NCI-H2227 (cell line): ENCODE data around the gene HCAR1.
"Not testable (repeated sequence)": the region's sequence is repeated elsewhere in the genome, so short reads cannot be mapped to it uniquely, and the experiment has no call there.

Source experiments
- DNase-seq: peaks from one replicate; lab custom pipeline; 2025; ENCODE audit not compliant: unreplicated experiment; lab: John Stamatoyannopoulos, UW

The HCAR1 gene, protein sequence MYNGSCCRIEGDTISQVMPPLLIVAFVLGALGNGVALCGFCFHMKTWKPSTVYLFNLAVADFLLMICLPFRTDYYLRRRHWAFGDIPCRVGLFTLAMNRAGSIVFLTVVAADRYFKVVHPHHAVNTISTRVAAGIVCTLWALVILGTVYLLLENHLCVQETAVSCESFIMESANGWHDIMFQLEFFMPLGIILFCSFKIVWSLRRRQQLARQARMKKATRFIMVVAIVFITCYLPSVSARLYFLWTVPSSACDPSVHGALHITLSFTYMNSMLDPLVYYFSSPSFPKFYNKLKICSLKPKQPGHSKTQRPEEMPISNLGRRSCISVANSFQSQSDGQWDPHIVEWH

DNA sequence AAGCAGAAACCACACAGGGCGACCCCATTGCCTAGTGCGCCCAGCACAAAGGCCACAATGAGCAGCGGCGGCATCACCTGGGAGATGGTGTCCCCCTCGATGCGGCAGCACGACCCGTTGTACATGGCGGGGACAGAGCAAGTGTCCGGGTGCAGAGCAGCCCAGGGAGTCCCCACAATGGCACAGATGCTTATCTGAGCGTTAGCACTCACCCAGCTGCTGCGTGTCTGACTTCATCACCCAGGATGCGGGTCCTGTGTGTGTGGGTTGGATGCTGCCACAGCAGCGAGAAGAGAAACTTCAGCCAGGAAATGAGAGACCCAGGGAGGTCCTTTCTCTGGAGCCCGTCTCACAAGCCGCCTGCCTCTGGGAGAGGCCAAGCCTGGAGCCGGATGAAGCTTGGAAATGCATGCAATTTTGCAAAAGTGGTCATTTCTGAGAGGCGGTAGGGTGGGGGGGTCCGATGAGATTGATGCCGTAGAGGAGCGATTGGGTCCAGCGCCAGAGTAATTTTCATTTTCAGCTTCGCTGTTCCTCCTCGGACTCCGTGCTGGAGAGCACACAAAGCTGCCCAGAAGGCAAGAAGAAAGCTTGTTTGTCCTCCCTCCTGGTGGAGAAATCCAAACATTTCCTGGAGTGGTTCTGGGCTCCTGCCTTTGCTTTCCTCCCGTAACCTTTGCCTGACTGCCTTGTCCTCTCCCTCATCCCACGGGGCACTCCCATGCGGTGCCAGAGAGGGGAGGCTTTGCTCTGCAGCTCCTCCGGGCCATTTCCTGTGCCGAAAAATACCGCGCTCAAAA is at the start of gene HCAR1:
TSS of gene HCAR1 (minus strand) at position 630 of the 800 bp plus-strand sequence. CDS start at position 125, 505 bp downstream.
- DNase-seq, result peak; percentile 18

DNA sequence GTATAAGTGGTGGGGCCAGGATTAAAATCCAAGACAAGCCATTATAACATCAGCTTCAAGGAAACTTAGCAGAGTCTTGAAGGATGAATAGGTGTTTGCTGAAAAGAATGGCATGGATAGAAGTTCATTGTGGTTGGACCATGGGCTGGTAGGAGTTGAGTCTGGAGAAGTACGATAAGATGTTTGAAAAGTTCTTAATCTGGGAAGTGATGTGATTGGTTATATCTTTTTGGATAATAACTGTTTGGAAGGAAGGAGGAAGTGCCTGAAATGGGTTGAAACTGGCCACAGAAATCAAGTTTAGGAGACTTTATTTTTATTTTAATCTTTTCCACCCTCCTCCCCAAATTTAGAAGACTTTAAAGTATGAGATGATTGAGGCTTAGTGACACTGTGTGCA is 26.9 kb upstream of the HCAR1 start:
- DNase-seq, result no peak

DNA sequence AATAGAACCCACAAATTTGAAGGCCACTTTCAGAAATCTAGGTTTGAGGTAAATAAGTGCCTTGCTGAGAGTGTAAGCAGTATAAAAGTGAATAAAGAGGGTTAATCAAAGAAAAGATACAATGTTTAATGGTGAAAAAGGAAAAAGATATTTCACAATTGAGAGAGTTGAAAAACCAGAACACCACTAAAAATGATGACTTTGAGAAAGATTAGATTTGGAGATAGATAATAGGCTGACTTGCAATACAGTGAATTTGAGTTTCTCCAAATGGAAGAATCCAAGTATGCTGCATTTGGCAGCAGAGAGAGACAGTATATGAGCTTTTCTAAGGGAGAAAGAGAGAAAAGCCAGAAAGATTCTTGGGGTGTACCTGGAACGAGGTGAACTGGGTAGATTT is 24.1 kb upstream of the HCAR1 start:
- no peak for DNase-seq

DNA sequence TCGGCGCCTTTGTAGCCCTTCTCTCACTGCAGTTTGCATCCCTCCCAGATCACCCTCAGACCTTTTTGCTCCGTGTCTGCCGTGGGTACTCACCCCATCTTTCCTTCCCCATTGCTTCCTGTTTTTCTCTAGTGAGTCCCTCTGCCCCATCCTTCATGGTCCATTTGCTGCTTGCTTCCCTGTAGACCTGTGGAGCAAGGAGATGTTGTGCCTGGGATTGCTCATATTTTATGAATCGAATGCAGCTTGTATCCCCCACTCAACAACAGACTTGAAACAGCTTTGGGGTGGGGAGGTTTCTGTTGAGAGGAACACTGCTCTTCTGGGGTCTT is 22.6 kb upstream of the HCAR1 start:
- no peak for DNase-seq

DNA sequence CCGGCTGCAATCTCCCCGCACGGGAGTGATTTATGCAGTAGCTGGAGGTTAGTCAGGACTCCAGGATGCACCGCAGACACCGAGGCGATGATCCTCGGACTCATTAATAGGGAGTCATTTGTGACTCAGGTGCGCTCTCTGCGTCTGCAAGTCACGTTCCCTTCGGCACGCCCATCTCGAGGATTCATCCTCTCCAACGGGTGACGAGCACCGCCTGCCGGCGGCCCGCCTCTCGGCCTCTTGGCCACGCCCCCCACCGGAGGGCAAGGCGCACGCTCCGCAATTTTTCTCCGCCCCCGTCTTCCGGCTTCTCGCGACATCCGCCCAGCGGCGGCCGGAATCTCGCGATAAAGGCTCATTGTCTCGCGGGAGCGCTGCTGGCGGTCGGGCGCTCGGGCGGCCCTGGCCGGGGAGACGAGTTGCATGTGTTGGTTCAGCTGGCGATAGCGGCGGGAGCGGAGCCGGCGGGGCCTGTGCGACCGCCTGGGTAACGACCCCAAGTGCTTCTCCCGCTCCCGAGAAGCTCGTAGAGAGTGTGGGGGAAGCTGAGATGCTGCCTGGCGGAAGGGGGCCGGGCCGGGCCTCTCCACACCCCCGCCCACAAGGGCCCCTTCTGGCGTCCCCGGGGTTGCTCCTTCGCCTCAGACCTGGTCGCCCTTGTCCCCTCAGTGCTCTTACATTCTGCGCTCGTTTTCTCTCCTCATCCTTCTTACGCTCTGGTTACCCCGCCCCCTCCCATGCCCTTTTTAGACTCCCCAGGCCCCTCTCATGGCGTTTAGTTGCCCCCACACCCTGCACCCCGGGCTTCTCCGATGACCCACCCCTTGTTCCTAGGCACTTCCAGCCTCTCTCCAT is 22.0 kb upstream of the HCAR1 start, which contains the start of gene DENR:
TSS of gene DENR (plus strand) at position 361 of the 855 bp plus-strand sequence. CDS start 878 bp downstream, outside the sequence.
- DNase-seq, result peak; percentile 100

DNA sequence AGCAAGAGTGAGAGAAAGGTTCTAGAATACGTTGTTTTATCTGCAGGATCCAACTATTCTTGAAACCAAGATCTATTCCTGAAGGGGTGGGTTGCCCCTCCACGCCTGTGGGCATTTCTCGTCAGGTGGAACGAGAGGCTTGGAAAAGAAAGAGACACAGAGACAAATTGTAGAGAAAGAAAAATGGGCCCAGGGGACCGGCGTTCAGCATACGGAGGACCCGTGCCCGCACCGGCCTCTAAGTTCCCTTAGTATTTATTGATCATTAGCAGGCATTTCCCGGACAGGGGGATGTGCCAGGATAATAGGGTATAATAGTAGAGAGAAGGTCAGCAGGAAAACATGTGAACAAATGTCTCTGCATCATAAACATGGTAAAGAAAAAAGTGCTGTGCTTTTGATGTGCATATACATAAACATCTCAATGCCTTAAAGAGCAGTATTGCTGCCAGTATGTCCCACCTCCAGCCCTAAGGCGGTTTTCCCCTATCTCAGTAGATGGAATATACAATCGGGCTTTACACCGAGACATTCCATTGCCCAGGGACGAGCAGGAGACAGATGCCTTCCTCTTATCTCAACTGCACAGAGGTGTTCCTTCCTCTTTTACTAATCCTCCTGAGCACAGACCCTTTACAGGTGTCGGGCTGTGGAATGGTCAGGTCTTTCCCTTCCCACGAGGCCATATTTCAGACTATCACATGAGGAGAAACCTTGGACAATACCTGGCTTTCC is 20.3 kb upstream of the HCAR1 start:
- not testable (repeated sequence) for DNase-seq

DNA sequence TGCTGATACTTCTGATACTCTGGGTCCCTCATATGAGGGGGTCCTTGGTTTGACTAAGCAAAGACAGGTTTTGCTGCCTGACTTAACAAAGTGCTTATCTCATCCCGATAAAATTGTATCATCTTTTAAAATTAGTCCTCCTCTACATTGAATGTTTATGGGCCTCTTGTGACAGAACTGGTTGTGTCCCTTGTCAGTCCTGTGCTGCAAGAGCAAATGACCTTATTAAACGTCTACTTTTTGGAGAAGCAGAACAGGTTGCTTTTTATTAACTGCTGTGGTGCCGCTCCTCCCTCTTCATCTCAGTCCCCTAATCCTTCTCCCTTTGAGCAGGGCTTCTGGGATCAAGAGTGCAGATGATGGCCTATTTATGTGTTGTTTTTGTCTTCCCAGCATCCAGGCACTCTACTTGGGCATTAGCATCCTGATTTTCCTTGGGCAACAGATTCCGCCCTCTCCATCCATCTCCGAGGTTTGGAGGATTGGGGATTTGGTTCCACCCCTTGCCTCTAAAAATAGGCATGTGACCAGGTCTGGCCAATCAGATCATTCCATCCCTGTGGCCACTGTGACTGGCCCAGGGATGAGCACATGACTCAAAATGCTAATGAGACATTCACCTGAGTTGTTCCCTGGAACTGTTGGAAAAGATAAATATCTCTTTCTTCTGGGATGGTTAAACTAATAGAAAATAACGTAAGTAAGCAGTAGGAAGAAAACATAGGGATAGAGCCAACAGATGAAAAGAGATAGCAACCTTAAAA is 19.1 kb upstream of the HCAR1 start:
- peak; percentile 95 for DNase-seq

DNA sequence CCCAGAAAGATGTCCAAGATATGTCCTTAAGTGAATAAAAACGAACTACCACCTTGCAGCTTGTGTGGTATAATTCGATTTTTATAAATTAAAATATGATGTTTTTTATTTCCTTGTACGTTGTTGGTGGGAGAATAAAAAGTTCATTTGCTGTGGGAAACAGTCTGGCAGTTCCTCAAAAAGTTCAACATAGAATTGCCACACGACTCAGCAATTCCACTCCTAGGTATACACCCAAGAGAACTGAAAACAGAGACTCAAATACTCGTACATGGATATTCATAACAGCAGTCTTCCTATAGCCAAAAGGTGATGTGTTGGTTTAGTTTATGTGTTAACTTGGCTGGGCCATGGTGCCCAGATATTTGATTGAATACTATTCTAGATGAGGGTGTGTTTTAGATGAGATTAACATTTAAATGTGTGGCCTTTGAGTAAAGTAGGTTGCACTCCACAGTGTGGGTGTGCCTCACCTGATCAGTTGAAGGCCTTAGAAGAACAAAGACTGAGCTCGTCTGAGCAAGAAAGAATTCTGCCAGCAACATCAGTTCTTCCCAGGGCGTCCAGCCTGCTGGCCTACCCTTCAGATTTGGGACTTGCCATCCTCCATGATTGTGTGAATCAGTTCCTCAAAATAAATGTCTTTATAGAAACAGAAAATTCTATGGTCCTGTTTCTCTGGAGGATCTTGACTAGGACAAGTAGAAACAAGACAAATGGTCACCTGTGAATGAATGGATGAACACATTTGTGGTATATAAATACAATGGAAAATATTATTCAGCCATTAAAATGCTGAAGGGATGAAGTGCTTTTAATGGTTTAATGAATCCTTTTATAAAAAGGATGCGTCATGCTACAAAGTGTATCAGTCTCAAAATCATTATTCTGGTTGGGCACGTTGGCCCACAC is 16.8 kb upstream of the HCAR1 start:
- no peak for DNase-seq

DNA sequence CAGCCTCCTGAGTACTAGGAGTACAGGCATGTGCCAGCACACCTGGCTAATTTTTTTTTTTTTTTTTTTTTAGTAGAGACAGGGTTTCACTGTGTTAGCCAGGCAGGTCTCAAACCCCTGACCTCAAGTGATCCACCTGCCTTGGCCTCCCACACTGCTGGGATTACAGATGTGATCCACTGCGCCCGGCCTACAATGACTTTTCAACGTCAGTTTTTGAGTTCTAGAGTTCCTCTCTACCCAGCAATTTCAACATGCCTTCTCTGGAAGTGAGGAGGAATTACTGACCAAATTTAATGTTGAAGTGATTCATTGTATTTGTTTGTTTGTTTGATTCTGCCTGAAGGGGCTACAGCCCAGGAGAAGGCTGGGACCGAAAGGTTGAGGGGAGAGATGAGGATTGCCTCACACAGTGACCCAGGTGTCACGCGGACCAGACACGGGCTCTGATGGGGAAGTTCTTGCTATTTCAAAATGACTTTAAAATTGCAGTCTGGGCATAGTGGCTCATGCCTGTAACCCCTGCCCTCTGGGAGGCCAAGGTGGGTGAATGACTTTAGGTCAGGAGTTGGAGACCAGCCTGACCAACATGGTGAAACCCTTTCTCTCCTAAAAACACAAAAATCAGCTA is 13.4 kb upstream of the HCAR1 start:
- no peak for DNase-seq

DNA sequence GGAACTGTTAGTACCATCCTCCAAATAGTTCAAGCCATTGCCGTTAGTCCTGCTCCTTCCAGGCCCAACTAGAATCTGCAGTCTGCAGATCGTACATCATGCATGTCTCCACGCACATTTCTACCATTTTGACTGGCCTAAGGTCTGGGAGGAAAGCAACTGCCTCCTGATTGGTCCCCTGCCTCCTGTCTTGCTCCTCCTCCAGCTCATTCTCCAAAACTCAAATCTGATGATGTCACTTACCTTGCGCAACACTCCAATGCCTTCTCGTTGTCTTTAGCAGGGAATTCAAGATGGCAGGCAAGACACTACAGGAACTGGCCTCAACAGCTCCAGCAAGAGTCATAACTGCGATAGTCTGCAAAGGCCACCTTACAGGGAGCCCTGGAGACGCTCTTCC is 9.7 kb upstream of the HCAR1 start:
- DNase-seq, result no peak

DNA sequence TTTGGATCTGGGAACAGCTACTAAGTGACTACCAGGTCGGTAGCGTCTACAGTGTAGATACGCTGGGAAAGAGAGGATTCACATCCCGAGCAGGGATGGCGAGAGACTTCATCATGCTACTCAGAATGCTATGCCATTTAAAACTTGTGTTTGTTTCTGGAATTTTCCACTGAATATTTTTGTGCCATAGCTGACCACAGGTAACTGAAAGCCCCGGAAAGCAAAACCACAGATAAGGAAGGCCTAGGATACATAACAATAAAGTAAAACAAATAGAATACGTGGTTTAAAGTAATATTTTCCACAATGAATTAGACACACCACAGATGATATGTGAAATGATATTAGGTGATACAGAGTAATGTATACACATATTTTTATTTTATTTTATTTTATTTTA is 7.9 kb upstream of the HCAR1 start:
- DNase-seq, result no peak

DNA sequence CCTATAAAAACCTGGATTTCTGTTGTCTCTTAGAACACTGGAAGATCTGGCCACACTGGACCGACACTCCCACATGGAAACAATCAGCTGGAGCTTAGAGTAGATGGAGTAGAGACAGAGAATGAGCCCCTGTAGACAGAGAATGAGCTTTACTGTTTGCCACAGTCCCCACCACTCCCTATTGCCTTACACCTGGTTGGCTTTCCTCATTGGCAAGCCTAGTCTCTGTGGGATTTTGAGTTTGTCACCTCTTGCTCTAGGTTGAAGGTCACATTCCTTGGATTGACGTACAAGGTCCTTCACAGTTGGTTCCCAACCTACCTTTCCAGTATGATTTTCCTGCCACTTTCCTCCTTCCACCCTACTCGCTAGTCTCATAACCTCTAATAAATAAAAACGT is 2.0 kb upstream of the HCAR1 start:
- DNase-seq, result no peak

DNA sequence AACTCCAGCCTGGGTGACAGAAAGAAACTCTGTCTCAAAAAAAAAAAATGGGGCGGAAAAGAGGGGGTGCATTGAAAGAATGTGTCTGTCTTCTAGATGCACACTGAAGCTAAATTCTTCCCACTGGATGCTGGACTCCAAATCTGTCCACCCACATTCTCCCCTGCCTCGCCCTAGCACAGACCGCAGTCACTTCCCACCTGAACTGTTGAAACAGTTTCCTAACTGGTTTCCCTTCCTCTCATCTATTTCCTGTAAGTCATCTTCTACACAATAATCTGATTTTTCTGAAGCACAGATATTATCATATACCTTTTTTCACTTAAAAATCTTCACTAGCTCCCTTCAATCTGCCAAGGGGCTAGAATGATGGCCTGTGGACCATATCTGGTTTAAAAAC is 1.5 kb upstream of the HCAR1 start:
- no peak for DNase-seq

DNA sequence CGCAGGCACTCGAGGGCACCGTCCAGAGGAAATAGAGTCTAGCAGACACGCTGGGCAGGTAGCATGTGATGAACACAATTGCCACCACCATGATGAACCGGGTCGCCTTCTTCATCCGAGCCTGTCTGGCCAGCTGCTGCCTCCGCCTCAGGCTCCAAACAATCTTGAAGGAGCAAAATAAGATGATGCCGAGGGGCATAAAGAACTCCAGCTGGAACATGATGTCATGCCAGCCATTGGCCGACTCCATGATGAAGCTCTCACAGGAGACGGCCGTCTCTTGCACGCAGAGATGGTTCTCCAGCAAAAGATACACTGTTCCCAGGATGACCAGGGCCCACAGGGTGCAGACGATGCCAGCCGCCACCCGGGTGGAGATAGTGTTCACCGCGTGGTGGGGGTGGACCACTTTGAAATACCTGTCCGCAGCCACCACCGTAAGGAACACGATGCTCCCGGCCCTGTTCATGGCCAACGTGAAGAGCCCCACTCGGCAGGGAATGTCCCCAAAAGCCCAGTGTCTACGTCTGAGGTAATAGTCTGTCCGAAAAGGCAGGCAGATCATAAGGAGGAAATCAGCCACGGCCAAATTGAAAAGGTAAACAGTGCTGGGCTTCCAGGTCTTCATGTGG is 945 bp downstream of the HCAR1 start:
- DNase-seq, result no peak

DNA sequence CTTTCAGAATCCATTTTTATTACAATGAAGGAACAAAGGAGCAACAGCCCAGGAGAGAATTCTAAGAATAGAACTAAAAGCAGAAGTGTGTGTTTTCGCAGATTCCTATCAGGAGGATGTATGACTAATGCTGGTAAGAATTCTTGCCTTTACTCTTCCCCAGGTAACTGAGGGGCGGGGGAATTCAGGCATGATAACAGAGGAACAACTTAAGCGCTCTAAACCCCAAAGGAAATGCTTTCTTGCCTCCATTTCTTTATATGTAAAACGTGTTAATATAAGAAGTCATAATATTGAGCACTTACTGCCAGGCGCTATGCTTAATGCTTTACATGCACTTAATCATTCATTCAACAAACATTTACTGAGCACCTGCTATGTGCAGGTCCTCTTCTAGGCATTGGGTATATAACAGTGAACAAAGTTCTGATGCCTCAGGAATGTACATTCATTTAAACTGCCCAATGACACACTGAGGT is 4.5 kb downstream of the HCAR1 start:
- no peak for DNase-seq

DNA sequence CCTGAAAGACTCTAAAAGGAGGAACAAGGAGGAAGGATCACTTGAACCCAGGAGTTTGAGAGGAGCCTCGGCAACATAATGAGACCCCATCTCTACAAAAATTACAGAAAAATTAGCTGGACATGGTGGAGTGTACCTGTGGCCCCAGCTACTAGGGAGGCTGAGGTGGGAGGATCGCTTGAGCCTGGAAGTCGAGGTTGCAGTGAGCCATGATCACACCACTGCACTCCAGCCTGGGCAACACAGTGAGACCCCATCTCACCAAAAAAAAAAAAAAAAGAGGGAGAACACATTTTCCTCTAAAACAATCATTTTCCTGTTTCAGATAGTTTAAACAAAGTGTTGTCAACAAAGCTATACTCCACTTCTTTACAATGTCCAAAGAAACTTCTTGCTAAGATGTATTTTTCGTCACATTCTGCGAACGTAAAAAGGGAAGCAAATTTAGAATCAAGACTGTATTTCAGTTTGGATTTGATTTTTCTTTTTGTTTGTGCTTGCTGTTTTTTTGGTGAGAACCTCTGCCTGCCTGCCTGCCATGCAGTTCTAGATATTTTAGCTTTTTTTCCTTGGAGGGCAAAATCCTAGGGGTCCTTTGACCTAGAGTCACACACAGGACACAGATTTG is 5.1 kb downstream of the HCAR1 start:
- no peak for DNase-seq

DNA sequence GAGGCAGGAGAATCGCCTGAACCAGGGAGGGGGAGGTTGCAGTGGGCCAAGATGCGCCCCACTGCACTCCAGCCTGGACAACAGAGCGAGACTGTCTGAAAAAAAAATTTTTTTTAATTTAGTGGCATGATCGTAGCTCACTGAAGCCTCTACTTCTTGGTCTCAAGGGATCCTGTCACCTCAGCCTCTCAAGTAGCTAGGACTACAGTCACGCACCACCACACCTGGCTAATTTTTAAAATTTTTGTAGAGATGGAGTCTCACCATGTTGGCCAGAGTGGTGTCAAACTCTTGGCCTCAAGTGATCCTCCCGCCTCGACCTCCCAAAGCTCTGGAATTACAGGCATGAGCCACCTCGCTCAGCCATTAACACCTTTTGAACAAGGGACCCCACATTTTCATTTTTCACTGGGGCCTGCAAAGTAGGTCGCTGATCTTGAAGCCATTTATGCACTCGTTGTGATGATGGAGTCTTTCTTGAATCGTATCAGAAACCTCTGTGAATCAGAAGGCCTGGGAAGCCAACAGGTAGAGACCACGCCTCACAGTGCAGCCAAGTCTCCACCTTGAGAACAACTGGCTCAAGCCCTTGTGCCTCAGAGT is 5.9 kb downstream of the HCAR1 start:
- DNase-seq, result no peak
